Mesenchymal stem cell (in vitro differentiated cells and primary cell): ENCODE results near the gene PBRM1.
A peak's percentile ranks its signal among the peaks of the same experiment; 100 is the strongest.

Experiments used
- DNase-seq: peaks from one replicate; pipeline ENCODE4 v3.0.0-alpha.2; 2013
- H2AFZ ChIP-seq: one replicate; pipeline ENCODE4 v1.6.1; 2013; ENCODE audit warnings: low read depth, mild to moderate bottlenecking, control low read depth, inconsistent platforms, low read length, moderate library complexity
- H2AK5ac ChIP-seq: 2 replicates; pipeline ENCODE4 v1.6.1; 2013; ENCODE audit warnings: low read length, moderate library complexity, mild to moderate bottlenecking, inconsistent platforms; ENCODE audit not compliant: severe bottlenecking
- H2BK120ac ChIP-seq: one replicate; pipeline ENCODE4 v1.6.1; 2013; ENCODE audit warnings: low read depth, mild to moderate bottlenecking, inconsistent platforms, low read length, moderate library complexity
- H2BK12ac ChIP-seq, 2 experiments: one replicate each; pipeline ENCODE4 v1.6.1; 2013; ENCODE audit warnings: inconsistent platforms in 2 of 2, low read length in 2 of 2, mild to moderate bottlenecking in 2 of 2, moderate library complexity in 2 of 2, control low read depth in 1 of 2
- H2BK15ac ChIP-seq: one replicate; pipeline ENCODE4 v1.6.1; 2013; ENCODE audit warnings: mild to moderate bottlenecking, low read depth, inconsistent platforms; ENCODE audit not compliant: poor library complexity, severe bottlenecking
- H2BK5ac ChIP-seq: 2 replicates; pipeline ENCODE4 v1.6.1; 2013; ENCODE audit warnings: low read depth, mild to moderate bottlenecking, low read length, control low read depth, inconsistent platforms; ENCODE audit not compliant: poor library complexity, severe bottlenecking
- H3K14ac ChIP-seq, 2 experiments: one replicate each; pipeline ENCODE4 v1.6.1; 2013; ENCODE audit warnings: inconsistent platforms in 2 of 2, low read length in 2 of 2, control low read depth in 1 of 2, mild to moderate bottlenecking in 1 of 2, moderate library complexity in 1 of 2
- H3K18ac ChIP-seq, 2 experiments: one replicate each; pipeline ENCODE4 v1.6.1; 2013; ENCODE audit warnings: inconsistent platforms in 2 of 2, low read length in 2 of 2, control low read depth in 1 of 2, low read depth in 1 of 2, mild to moderate bottlenecking in 1 of 2
- H3K23ac ChIP-seq, 2 experiments: one replicate each; pipeline ENCODE4 v1.6.1; 2013; ENCODE audit warnings: inconsistent platforms in 2 of 2, low read length in 2 of 2, mild to moderate bottlenecking in 2 of 2, moderate library complexity in 2 of 2, control low read depth in 1 of 2
- H3K27ac ChIP-seq: 2 replicates; pipeline ENCODE4 v1.5.1; 2013; ENCODE audit warnings: mild to moderate bottlenecking, moderate library complexity, low read length, control low read depth, inconsistent platforms; ENCODE audit not compliant: poor library complexity, severe bottlenecking
- H3K27me3 ChIP-seq, 2 experiments: 2 replicates each; pipeline versions ENCODE4 v1.6.1 to v1.7.0; 2013; ENCODE audit warnings: low read length in 2 of 2, mild to moderate bottlenecking in 2 of 2, moderate library complexity in 2 of 2, control low read depth in 1 of 2, inconsistent platforms in 1 of 2; ENCODE audit not compliant: control insufficient read depth in 1 of 2, insufficient read depth in 1 of 2
- H3K36me3 ChIP-seq, 2 experiments: 2 replicates each; pipeline versions ENCODE4 v1.6.1 to v1.7.0; 2013; ENCODE audit warnings: low read length in 2 of 2, control low read depth in 1 of 2, inconsistent platforms in 1 of 2, low read depth in 1 of 2, mild to moderate bottlenecking in 1 of 2; ENCODE audit not compliant: insufficient read depth in 2 of 2, control insufficient read depth in 1 of 2
- H3K4ac ChIP-seq, 2 experiments: one replicate each; pipeline ENCODE4 v1.6.1; 2013; ENCODE audit warnings: inconsistent platforms in 2 of 2, low read length in 2 of 2, mild to moderate bottlenecking in 2 of 2, moderate library complexity in 2 of 2, control low read depth in 1 of 2, low read depth in 1 of 2
- H3K4me1 ChIP-seq: 2 replicates; pipeline ENCODE4 v1.6.1; 2013; ENCODE audit warnings: low read depth, low read length, control low read depth; ENCODE audit not compliant: control insufficient read depth, insufficient read depth
- H3K4me2 ChIP-seq: 2 replicates; pipeline ENCODE4 v1.6.1; 2013; ENCODE audit warnings: low read length, mild to moderate bottlenecking, inconsistent platforms; ENCODE audit not compliant: poor library complexity, severe bottlenecking
- H3K4me3 ChIP-seq, 2 experiments: 2 replicates each; pipeline versions ENCODE4 v1.5.1 to v1.7.0; 2013; ENCODE audit warnings: low read length in 2 of 2, mild to moderate bottlenecking in 2 of 2, control low read depth in 1 of 2, low read depth in 1 of 2; ENCODE audit not compliant: insufficient read depth in 1 of 2
- H3K79me1 ChIP-seq: replicated peaks from 2 replicates; pipeline ENCODE4 v1.6.1; 2013; ENCODE audit warnings: mild to moderate bottlenecking, control low read depth, low read length, inconsistent platforms; ENCODE audit not compliant: poor library complexity, severe bottlenecking
- H3K9ac ChIP-seq: 2 replicates; pipeline ENCODE4 v1.7.0; 2013; ENCODE audit warnings: mild to moderate bottlenecking, low read length, moderate library complexity
- H3K9me3 ChIP-seq: 2 replicates; pipeline ENCODE4 v1.7.0; 2013; ENCODE audit warnings: mild to moderate bottlenecking, low read length; ENCODE audit not compliant: control insufficient read depth
- H4K8ac ChIP-seq: one replicate; pipeline ENCODE4 v1.6.1; 2013; ENCODE audit warnings: inconsistent platforms, mild to moderate bottlenecking, low read length, moderate library complexity
- H4K91ac ChIP-seq: one replicate; pipeline ENCODE4 v1.6.1; 2013; ENCODE audit warnings: mild to moderate bottlenecking, low read length, inconsistent platforms
- WGBS: methylation state at CpG from one replicate; pipeline ENCODE4 v1.1.7; 2013; ENCODE audit warnings: mixed read lengths; 5-methylcytosine and 5-hydroxymethylcytosine counted together

PBRM1 gene

DNA sequence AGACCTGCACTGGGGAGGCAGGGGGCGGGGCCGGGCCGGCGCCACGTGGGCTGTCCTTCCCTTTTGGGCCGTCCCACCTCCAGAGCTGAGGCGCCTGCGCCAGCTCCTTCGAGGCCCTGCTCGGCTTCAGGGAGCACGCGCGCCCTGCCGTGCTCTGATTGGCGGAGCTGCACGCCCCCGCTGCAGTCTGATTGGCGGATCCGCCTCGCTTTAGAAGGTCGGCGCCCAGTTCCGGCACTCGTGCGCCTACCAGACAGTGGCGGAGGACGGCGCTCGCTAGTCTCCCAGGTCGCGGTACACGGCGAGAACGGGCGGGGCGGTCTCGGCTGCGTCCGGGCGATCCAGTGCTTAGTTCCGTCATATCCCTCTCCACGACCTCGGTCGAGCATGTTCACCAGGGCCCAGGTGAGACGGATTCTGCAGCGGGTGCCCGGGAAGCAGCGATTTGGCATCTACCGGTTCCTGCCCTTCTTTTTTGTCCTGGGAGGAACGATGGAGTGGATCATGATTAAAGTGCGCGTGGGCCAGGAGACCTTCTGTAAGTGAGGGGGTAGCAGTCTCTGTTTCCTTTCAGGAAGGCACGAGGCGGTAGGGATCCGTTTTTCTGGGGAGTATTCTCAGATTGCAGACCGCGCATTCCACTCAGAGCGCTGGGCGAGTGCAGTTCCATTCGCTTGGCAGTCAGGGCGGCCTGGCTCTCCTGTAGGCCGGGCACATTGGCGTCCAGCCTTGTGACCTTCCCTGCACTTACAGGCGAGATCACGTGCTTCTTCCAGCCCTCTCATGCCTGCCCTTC, 149.1 kb downstream of the PBRM1 start, which contains the start of gene UQCC5:
Gene UQCC5, plus strand, starts transcription at position 237 of the 796 bp plus-strand sequence. Its CDS starts 151 bp downstream, at position 388.
- DNase-seq, result peak; percentile 98
- Histone ChIP-seq H3K4me1 (peaks cover 33% of the 10 kb centered on the region), H3K36me3 (peaks cover 14 to 26% of the 10 kb centered on the region in 2 experiments), H4K91ac (peak within 1 kb of the TSS; percentile 70), H2BK5ac (peak within 1 kb of the TSS; percentile 33), H3K9ac (peak within 1 kb of the TSS; percentile 98), H3K14ac (peak within 1 kb of the TSS in 1 of 2 experiments; percentile 22), H3K27ac (peak within 1 kb of the TSS; percentile 94), H3K79me1 (peaks cover 7% of the 10 kb centered on the region), H4K8ac (peak within 1 kb of the TSS; percentile 89), H2BK15ac (no peak within 1 kb of the TSS), H3K27me3 (no peaks in the 10 kb centered on the region), H2BK12ac (peak within 1 kb of the TSS in 1 of 2 experiments; percentile 70), H3K4ac (peak within 1 kb of the TSS; percentile 63 to 79), H3K4me3 (peak within 1 kb of the TSS; percentile 82 to 98), H2AFZ (peak within 1 kb of the TSS; percentile 33), H2BK120ac (no peak within 1 kb of the TSS), H3K18ac (peak within 1 kb of the TSS; percentile 69 to 76), H3K9me3 (no peaks in the 10 kb centered on the region), H3K4me2 (peak within 1 kb of the TSS; percentile 87), H3K23ac (peak within 1 kb of the TSS; percentile 72 to 74), H2AK5ac (peak within 1 kb of the TSS; percentile 27)
- WGBS, result 0% methylated on average over 57 of the region's 65 CpGs

DNA sequence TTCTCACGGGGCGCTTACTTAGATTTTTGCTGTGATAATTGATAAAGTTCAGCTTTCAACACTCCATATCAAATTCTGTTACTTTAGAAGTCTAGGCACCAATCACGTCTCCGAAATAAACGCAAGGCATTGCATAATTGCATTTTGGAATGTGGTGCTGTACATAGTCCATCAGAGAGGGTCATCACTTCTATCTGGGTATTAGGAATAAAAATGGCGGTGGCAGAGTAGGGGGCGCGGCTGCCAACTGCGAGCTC, 149.7 kb downstream of the PBRM1 start:
- no peak overlapping the region for H3K14ac ChIP-seq
- 28% methylated on average over 7 of the region's 9 CpGs for WGBS
- H2AFZ ChIP-seq, result no peak overlapping the region
- H3K18ac ChIP-seq, result no peak overlapping the region
- H2BK120ac ChIP-seq, result no peak overlapping the region
- peaks cover 6% of the 10 kb centered on the region for H3K79me1 ChIP-seq
- H3K4ac ChIP-seq, result peak overlapping the region in 1 of 2 experiments; percentile 63
- peak overlapping the region in 1 of 2 experiments; percentile 67 for H3K4me3 ChIP-seq
- peaks cover 38% of the 10 kb centered on the region for H3K4me1 ChIP-seq
- H3K36me3 ChIP-seq, result peaks cover 15 to 20% of the 10 kb centered on the region in 2 experiments
- H2BK12ac ChIP-seq, result no peak overlapping the region
- DNase-seq, result no peak
- no peak overlapping the region for H3K27ac ChIP-seq
- H2AK5ac ChIP-seq, result no peak overlapping the region
- no peaks in the 10 kb centered on the region for H3K27me3 ChIP-seq
- peak overlapping the region; percentile 59 for H3K4me2 ChIP-seq
- H3K9ac ChIP-seq, result peak overlapping the region; percentile 55
- no peak overlapping the region for H3K23ac ChIP-seq
- H2BK15ac ChIP-seq, result no peak overlapping the region
- H4K91ac ChIP-seq, result no peak overlapping the region
- H4K8ac ChIP-seq, result no peak overlapping the region
- H3K9me3 ChIP-seq, result no peaks in the 10 kb centered on the region
- no peak overlapping the region for H2BK5ac ChIP-seq

DNA sequence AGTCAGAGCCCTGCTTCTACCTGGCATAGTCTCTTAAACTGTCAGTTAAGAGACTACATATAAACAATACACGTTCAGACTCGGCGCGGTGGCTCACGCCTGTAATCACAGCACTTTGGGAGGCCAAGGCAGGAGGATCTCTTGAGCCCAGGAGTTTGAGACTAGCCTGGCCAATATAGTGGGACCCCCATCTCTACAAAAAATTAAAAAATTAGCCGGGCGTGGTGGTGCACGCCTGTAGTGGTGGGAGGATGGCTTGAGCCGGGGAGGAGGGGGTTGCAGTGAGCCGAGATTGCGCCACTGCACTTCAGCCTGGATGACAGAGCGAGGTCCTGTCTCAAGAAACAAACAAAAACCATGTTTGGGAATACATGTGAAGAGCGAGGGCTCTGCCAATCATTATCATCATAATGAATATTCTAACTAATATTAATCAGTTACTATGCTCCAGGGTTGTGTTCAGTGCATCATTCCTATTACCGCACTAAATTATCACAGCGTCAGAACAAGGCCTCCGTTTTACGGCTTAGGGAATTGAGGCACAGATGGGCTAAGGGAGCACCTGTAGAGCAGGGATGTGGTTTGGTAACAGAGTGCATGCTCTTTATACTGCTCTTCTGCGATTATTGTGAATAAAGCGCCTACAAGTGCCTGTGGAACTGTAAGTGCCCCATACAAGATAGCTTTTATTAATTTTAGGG, 150.2 kb downstream of the PBRM1 start:
- Histone ChIP-seq H3K4me2 (no peak overlapping the region), H3K4ac (peak overlapping the region in 1 of 2 experiments; percentile 63)

More for the DNA sequence above, 150.2 kb downstream of the PBRM1 start:
- no peak overlapping the region for H3K23ac ChIP-seq
- H3K27ac ChIP-seq, result no peak overlapping the region
- H4K91ac ChIP-seq, result no peak overlapping the region
- no peak overlapping the region for H4K8ac ChIP-seq
- DNase-seq, result no peak
- 94% methylated on average over 17 of the region's 19 CpGs for WGBS
- peak overlapping the region in 1 of 2 experiments; percentile 68 for H2BK12ac ChIP-seq
- no peak overlapping the region for H2BK15ac ChIP-seq
- no peak overlapping the region for H3K18ac ChIP-seq
- H3K4me1 ChIP-seq, result peaks cover 43% of the 10 kb centered on the region
- H3K9ac ChIP-seq, result peak overlapping the region; percentile 80
- H2AK5ac ChIP-seq, result no peak overlapping the region
- H3K9me3 ChIP-seq, result no peaks in the 10 kb centered on the region
- H2AFZ ChIP-seq, result no peak overlapping the region
- H3K79me1 ChIP-seq, result peaks cover 6% of the 10 kb centered on the region
- H2BK120ac ChIP-seq, result no peak overlapping the region
- no peak overlapping the region for H3K14ac ChIP-seq
- H2BK5ac ChIP-seq, result no peak overlapping the region
- H3K36me3 ChIP-seq, result peaks cover 16 to 18% of the 10 kb centered on the region in 2 experiments
- peak overlapping the region in 1 of 2 experiments; percentile 85 for H3K4me3 ChIP-seq
- no peaks in the 10 kb centered on the region for H3K27me3 ChIP-seq
